SK-N-SH treated with all-trans-retinoic acid at 6 μM for 48 hours (cell line): ENCODE data around the gene TMPRSS11F.

Source experiments
- GLIS3 ChIP-seq: fragments of 250-450 bp; sonication (Bioruptor Pico); IDR thresholded peaks from 2 replicates; pipeline ENCODE4 v1.5.0; 2020; ENCODE audit warnings: mild to moderate bottlenecking, moderate library complexity
- ZFP30 ChIP-seq: fragments of 450-650 bp; formaldehyde crosslinking; IDR thresholded peaks from 2 replicates; pipeline ENCODE4 v1.5.0; 2022; ENCODE audit warnings: mild to moderate bottlenecking, moderate library complexity
- ZNF70 ChIP-seq: fragments of 450-650 bp; formaldehyde crosslinking; IDR thresholded peaks from 2 replicates; pipeline ENCODE4 v1.5.0; 2020; ENCODE audit warnings: mild to moderate bottlenecking, moderate library complexity
- ZNF8 ChIP-seq: fragments of 450-650 bp; formaldehyde crosslinking; IDR thresholded peaks from 2 replicates; pipeline ENCODE4 v1.5.0; 2020; ENCODE audit warnings: mild to moderate bottlenecking, moderate library complexity

DNA sequence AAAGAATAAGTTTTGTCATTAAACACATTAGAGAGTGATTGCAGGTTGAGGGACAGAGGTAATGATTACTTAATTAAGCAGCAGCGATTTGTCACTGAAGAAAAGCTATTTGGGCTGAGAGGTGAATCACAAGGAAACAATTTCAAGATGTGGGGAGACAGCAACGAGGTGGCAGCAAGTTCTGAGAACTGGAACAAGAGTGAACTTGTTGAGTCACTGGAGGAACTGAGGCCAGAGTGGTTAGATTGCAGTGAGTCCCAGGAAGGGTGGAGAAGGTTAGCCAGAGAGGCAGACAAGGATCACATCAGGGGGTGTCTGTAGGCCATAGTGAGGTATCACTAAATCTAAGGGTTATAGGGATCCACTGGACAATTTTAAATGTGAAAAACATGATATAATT lies 108.5 kb downstream of the TMPRSS11F start:
- TF ChIP-seq GLIS3 (CRISPR knock-in tag) (no peak), ZFP30 (CRISPR knock-in tag) (no peak), ZNF70 (CRISPR knock-in tag) (no peak), ZNF8 (CRISPR knock-in tag) (no peak)
